ENCODE data around the gene NHERF1.

DNA sequence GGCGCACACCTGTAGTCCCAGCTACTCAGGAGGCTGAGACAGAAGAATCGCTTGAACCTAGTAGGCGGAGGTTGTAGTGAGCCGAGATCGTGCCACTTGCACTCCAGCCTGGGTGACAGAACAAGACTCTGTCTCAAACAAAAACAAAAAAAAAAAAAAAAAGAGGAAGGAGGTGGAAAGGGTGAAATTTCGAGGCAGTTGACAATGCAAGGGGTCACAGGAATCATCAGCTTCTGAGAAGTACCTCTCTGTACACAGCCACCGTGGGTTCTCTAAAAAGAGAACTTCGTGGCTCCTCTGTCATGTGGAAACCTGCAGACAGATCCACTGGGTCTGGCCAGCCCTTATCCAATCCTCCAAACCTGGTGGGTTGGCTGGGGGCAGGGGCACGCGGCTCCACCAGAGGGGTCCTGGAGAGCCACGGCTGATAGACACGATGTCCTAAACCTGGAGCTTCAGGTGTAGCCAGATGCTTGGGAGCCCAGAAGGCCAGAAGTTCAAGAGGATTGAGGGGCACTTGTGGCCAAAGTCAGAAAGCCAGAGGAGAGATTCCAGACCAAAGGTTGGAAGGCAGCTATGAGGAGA lies 35.2 kb upstream of the NHERF1 start:
- TF ChIP-seq CTCF (IDR thresholded peaks at IDR 0.05; ENCODE audit: borderline replicate concordance, extremely low read depth, low read length, poor library complexity, severe bottlenecking), result no peak
- TF ChIP-seq EZH2 (IDR thresholded peaks at IDR 0.05; ENCODE audit: borderline replicate concordance, low read depth, low read length, severe bottlenecking), result no peak
